Measurements from ENCODE around the gene ST14.

ST14 gene

DNA sequence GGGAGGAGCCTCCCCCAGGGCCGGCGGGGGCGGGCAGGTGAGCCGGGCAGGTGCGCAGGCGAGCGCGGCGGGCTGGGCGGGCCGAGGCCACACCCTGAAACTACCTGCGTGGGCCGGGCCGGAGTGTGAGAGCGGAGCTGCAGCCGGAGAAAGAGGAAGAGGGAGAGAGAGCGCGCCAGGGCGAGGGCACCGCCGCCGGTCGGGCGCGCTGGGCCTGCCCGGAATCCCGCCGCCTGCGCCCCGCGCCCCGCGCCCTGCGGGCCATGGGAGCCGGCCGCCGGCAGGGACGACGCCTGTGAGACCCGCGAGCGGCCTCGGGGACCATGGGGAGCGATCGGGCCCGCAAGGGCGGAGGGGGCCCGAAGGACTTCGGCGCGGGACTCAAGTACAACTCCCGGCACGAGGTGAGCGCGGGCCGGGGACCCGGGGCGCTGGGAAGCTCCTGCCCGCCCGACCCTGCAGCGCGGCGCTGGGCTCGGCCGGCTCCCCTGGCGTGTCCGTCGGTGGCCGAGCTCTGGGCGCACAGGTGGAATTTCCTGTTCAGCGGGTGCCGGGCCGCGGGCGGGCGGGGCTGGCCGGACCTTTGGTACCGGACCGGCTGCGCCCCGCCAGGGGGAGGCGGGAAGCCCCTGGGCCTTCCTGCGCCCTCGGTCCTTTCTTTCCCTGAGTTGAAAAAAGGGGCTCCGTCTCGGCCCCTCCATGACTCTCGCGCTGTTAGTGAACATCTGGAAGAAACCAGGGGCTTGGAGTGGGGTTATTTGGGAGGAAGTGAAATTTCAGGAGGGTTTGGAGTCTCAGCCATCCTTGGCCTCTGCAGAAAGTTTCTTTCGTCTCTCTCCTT, at the start of gene ST14:
Gene ST14 (plus strand): TSS at position 126 of the 841 bp plus-strand sequence. CDS start 198 bp downstream, at position 324.
- in situ Hi-C loops (cut with MboI; ENCODE audit: low sequenced_read_pairs) = no loop called here

DNA sequence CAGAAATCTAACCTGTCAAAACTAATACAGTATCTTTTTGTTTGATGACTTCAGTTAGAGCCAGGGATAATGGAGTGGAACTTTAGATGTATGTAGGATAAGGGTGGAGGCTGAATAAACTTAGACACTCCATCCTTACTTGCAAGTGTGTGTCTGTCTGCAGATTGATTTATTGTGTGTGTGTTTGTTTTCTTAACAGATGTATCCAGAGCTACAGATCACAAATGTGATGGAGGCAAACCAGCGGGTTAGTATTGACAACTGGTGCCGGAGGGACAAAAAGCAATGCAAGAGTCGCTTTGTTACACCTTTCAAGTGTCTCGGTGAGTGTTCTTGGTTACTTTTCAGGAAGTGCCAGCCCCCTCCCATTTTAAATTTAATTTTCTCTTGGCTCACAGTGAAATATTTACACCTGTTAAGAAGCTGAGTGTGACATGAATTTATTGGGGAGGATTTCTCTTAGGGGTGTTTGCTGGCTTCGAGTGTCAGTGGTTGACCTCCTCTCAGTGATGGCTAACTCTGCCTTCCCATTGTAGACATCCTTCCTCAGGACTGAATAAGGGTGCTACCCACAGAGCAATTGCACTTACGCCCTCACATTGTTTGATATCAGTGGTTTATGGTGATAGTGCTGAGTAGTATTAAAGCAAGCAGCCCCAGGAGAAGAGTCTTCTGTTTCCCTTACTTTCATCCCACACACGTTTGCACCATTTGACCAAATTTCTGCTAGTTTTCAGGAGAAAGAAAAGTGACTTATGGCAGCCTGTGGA, 49.1 kb upstream of the ST14 start:
- in situ Hi-C loops (cut with MboI; ENCODE audit: low sequenced_read_pairs) = no loop called here

DNA sequence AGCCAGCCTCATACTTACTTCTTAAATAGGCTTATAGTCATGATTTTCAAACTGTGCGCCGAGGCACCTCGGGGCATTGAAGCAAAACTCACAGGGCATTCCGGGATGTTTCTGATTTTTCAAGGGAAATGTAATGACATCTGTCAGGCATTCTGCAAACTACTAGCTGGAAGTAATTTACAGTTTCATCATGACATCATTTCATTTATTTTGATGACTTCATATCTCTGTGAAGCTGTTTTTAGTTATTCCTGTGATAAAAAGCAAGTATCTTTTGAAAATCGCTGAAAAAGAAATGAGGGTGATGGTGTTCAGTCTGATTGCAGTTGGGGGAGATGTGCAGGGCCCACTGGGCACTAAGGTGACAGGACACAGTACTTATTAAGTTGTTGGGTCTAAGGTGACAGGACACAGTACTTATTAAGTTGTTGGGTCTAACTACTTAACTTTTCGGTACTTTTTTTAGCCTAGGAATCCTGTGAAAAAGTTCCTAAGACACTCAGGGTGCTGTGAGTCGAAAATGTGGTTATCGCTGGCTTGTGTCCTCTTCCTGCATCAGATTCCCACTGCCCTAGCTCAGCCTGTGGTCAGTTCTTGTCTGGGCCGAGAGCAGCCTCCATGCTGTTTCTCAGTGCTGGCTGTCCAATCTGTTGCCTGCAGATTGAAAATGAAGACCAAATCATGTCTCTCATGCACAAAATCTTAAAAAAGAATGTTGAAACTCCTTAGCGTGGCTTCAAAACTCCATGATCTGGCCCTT, 47.3 kb upstream of the ST14 start:
- in situ Hi-C loops (cut with MboI; ENCODE audit: low sequenced_read_pairs) = no loop called here

DNA sequence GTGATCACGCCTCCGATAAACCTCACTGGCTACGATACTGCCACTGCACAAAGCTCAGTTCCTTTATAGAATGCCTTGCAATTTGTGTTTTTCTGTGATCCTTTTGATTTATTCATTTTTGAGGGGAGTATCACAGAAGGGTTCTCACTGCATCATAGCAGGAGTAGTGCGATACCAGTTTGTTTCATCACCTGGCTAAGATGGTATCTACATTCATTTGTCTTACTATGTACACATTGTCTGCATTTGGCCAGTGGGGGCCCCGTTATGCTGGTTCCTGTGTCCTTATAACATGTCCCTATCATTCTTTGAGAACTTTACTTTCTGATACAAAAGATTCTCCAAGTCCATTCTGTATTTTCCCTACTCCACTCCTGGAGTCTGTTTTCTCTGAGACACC, 45.3 kb upstream of the ST14 start:
- in situ Hi-C loops (cut with MboI; ENCODE audit: low sequenced_read_pairs) = no loop called here

DNA sequence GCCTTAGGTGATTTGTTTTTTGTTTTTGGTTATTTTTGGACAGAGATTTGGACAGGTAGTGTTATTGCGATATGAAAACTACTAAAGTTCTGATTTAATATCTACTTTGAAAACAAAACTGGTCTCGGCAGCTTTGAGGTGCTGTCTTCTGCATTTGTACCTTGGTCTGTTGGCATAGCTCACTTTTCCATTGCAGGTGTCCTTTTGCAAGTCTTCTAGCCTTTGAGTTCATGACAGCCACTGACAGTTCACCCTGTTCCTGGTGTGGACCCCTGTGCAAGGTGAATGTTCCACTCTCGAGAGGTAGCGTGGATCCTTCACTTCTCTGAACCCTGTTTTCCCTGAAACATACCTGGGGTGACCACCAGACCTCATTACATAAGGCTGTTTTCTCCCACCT, 44.9 kb upstream of the ST14 start:
- in situ Hi-C loops (cut with MboI; ENCODE audit: low sequenced_read_pairs) = no loop called here

DNA sequence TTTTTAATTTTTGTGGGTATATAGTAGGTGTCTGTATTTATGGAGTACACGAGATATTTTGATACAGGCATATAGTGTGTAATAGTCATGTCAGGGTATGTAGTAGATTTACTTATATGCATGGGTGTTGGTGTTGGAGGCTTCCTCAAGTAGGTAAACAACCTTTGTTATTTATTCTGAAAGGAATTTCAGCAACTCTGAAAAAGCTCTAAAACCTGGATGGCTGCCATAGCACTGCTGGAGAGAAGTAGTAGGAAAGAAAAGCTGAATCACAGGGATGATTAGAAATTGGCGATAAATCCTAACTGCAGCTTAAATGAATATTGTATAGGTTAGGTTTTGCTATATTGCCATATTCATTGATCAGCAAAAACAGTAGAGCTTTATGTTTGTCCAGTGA, 44.4 kb upstream of the ST14 start:
- in situ Hi-C loops (cut with MboI; ENCODE audit: low sequenced_read_pairs) = no loop called here

DNA sequence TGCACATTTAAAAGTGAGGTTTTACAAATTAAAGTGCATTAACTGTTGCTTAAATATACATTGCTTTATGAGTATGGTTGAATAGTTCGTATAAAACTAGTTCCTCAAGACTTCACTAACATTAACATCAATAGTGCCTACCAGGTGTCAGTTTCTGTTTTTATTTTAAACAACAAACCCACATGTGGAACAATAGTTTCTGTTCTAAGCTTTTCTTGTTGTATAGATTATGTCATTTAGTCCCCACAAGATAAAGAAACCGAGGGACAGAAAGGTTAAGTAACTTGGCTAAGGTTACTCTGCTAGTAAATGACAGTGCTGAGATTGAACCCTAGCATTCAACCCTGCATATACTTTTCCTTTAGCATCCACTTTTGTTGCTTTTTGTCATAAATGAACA, 41.4 kb upstream of the ST14 start:
- in situ Hi-C loops (cut with MboI; ENCODE audit: low sequenced_read_pairs) = no loop called here

DNA sequence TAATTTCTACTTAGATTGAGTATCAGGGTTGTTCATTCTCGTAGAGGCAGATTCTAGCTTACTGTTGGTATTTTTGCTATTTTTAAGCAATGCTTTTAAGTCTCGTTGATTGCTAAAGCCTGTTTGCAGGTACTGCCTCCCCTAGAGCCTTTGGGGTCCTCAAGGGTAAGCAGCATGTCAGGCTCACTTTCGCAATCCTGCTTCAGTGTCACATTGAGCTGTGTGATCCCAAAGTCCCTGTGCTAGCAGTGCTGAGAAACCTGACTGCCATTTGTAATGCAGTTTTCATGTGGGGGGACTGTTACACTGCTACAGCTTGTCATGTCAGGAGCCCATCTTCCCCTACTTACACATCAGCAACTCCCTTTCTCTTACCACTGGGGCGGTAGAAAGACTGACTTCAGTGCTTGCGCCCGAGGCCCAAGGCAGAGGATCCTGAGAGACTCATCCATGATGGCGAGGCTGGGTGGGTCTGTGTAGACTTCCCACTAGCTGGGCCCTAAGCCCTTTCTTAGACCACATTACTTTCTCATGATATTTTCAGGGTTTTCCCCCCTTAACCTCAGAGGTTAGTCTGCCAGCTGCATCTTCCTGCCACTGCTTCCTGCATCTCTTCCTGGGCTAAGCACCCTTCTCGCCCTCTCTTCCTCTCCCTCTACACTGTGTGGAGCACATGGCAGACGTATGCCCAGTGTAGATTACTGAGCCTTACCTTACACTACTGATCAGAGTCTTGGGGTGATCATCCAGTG, 40.8 kb upstream of the ST14 start:
- in situ Hi-C loops (cut with MboI; ENCODE audit: low sequenced_read_pairs) = no loop called here

DNA sequence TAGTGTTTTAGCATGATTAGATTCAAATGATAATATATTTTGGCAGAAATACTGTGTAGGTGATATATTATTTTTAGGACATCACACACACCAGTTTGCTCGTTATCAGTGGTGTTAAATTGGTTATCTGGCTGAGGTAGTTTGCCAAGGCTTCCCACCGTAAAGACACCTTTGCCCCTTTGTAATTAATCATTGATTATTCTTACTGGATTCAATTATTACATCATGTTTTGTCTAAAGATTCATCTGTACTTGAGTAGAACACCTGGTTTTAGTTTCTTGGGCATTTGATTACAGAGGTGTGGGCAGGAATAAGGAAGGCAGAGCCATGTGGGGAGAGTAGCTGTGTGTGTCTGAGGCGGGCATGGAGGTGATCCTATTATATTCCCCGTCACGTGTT, 39.5 kb upstream of the ST14 start:
- in situ Hi-C loops (cut with MboI; ENCODE audit: low sequenced_read_pairs) = no loop called here

DNA sequence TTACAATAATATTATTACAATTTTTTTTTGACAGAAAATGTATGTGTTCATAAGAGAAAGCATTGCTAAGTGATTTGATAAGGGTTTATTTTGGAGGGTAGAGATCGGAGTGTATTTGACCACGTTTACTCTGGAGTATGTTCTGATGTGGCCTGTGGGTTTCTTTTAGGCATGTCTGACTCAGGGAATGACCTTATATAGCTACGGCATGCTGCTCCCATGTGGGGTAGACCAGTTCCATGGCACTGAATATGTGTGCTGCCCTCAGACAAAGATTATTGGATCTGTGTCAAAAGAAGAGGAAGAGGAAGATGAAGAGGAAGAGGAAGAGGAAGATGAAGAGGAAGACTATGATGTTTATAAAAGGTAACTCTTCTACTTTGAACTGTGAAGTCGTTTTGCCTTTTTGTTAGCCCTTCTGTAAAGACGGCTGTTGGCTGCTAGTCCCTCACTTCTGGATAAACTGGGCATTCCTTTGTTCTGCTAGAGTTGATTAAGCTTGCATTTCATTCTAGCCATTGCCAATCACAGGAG, 38.1 kb upstream of the ST14 start:
- in situ Hi-C loops (cut with MboI; ENCODE audit: low sequenced_read_pairs) = no loop called here

DNA sequence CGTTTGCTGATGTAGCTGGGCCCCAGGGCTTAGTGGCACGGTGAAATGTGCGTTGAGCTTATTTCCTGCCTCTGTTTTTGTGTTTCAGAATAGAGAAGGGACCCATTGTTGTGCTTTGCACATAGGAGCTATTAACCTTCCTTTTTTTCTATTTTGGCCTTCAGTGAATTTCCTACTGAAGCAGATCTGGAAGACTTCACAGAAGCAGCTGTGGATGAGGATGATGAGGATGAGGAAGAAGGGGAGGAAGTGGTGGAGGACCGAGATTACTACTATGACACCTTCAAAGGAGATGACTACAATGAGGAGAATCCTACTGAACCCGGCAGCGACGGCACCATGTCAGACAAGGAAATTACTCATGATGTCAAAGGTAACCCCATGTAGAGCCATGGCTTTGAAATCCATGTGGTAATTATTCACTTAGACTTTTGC, 37.4 kb upstream of the ST14 start:
- in situ Hi-C loops (cut with MboI; ENCODE audit: low sequenced_read_pairs) = no loop called here

DNA sequence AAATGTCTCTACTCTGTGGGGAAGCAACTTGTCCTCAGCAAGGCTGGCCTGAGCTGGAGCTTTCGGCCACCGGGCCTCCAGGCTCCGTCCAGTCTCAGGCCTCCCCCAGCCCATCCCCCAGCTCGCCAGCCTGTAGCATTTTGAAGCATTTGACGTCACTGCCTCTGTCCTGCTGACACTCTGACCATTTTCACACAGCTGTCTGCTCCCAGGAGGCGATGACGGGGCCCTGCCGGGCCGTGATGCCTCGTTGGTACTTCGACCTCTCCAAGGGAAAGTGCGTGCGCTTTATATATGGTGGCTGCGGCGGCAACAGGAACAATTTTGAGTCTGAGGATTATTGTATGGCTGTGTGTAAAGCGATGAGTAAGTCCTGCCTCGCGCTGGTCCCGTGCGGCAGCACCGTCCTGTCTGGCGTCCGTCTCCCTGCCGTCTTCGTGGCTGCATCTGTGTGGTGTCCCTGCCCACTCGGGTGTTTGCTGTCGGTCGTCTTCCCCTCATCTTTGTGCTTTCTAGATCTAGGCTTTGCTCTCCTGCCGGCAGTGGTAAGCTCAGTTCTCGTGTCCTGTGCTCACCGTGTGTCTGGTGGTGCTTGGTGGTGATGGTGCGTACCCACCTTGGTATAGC, 36.1 kb upstream of the ST14 start:
- in situ Hi-C loops (cut with MboI; ENCODE audit: low sequenced_read_pairs) = no loop called here

DNA sequence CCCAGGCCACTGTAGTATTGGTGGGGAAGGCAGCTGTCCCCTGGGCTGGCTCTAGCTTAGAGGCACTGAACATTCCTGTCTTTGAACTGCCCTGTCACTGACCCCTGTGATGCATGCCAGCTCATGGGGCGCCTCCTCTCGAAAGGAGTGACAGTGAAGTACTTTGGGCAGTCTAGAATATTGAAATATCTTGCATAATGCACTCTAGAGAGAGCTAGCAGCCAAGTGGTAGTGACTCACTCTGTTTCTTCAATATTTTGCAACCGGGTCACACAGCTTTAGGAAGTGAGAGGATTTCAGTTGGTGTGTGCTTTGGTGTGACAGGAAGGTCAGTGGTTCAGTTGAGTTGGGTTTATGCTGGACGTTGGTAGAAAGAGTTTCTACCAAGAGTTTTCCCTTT, 35.5 kb upstream of the ST14 start:
- in situ Hi-C loops (cut with MboI; ENCODE audit: low sequenced_read_pairs) = no loop called here

DNA sequence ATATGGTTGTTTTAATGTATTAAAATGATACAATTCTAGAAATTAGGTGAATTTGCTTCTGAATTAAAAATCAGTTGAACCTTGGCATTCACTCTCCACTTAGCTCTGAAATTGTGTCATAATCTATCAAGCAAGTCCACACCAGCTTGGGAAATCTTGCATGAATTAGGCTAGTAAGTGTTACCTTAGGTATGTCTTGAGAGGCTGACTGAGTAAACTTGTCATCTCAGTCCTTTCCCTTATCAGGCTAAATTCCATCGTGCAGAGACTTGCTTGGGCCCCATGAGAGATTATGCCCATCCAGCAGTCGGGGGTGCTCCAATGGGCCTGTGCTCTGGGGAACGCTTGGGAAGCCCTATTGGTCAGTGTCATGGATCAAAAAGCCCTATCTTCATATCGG, 33.9 kb upstream of the ST14 start:
- in situ Hi-C loops (cut with MboI; ENCODE audit: low sequenced_read_pairs) = no loop called here

DNA sequence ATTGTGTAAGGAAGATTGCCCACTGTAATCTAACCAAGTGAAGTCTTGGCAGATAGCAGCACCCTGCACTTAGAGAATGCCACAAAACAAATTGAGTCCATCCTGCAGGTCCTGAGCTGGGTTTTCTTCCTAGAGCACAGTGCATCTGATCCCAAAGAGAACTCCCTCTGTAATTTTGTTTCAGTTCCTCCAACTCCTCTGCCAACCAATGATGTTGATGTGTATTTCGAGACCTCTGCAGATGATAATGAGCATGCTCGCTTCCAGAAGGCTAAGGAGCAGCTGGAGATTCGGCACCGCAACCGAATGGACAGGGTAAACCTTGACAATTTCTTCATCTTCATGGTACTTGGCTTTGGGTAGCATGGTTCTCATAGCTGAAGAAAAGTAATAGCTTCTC, 33.1 kb upstream of the ST14 start:
- in situ Hi-C loops (cut with MboI; ENCODE audit: low sequenced_read_pairs) = no loop called here

DNA sequence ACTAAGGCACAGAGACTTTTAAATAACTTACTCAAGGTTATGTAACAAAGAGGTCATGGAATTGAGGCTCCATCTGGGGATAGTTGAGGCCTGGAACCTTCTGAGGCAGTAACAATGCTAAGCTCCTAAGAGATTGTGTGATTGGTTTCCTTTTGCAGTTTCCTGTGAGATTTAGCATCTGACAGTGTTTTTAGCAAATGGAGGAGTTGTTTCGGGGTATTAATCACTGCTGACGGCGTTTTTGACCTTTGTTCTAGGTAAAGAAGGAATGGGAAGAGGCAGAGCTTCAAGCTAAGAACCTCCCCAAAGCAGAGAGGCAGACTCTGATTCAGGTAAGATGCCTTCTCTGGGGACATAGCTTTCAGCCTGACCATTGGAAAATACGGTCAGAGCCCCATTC, 32.1 kb upstream of the ST14 start:
- in situ Hi-C loops (cut with MboI; ENCODE audit: low sequenced_read_pairs) = no loop called here

DNA sequence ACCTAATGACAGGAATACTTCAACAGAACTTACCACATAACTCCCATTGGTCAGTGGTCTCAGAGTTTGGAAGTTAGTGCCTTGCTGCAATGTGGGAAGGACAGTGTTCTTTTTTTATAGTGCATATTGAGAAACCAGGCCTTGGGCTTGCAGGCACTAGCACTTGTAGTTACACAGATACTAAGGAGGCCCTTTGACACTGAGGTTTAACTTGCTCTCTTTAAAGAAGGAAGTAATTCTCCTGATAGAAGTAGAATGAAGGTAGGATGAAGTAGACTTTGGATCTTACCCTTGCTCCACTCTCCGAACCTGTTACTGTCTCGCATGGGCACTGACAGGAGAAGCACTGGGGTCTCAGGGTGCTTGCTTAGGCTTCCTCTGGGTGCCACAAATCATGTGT, 31.0 kb upstream of the ST14 start:
- in situ Hi-C loops (cut with MboI; ENCODE audit: low sequenced_read_pairs) = no loop called here

DNA sequence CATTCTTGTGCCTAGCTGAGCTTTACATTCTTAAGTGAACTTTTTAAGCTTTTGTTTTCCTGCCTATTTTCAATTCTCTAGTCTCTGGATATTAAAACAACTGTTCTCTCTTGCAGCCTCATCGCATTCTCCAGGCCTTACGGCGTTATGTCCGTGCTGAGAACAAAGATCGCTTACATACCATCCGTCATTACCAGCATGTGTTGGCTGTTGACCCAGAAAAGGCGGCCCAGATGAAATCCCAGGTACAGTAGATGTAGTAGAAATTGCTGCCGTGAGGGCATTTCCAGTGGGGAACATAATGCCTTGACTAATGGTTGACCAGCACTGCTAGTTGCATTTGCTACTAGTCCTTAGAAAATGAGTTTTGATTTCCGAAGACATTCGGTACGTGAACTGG, 29.7 kb upstream of the ST14 start:
- in situ Hi-C loops (cut with MboI; ENCODE audit: low sequenced_read_pairs) = loop anchor here (5.0 kb wide), 1 partner anchor 203 kb away; no protein-coding TSS in a partner anchor

DNA sequence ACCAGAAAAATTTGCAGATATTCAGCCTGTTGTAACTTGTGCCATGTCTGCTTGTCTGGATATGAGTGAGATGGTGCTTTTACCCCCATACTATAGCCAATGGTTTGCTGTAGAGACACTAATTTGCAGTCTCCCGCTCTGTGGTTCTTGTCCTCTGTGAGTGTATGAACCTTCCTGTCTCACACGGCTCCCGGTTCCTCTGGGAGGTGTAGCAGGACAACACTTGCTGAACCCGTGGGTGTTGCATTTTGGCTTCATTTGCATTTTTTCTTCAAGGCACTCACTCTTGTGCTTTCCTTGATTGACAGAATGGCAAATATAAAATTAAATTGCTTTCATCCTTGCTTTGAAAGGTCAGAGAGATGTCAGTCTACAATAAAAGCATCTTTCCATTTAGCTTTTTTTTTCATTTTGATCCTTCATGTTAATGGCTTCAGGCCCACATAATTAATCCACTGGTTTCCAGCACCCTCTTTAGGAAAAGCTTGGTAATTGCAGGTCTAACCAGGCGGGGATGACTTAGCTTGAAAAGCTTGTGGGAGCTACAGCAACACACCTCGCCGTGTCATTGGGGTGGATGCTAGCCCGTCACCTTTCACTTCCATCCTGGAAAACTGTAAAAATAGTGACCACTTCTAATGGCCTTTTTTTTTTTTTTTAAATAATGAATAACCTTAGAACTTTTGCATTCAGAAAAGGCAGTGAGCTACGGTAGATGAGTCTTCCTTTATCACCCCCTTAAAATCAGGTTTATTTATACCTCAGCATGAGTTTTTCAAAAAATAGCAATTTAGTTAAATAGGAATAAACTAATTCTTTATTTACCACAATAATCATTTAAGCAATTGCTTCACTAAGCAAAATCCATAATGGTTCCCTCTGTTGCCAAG, 27.4 kb upstream of the ST14 start:
- in situ Hi-C loops (cut with MboI; ENCODE audit: low sequenced_read_pairs) = loop anchor here (5.0 kb wide), 1 partner anchor 205 kb away; no protein-coding TSS in a partner anchor
